HCT116 (cell line): ENCODE results near the gene GRIK1. TPM values are rescaled to one million over a fixed set of nuclear protein-coding genes. Genes with fewer than 3 reads are reported as not detected.

Experiments
- ATAC-seq: fragments of 200-7000 bp; cut with Tn5 transposase; 2 replicates; pipeline ENCODE4 v1.9.1; 2020; ENCODE audit warnings: mild to moderate bottlenecking, moderate library complexity
- BruUV-seq: library from RNA; stranded (reverse); fragments of 400-500 nt; replicated peaks from 2 replicates; lab custom pipeline; 2021; lab: Mats Ljungman, UMichigan
- CTCF ChIA-PET: fragments of 300-600 bp; sonication (Branson Sonifier 250); formaldehyde crosslinking; loops from one replicate; lab custom pipeline; 2021; ENCODE audit warnings: antibody characterized with exemption; lab: Charles Lee
- POLR2A ChIA-PET: fragments of 300-600, 350-600 bp; sonication (Branson Sonifier 250); formaldehyde crosslinking; loops from one replicate; lab custom pipeline; 2021; ENCODE audit warnings: antibody characterized with exemption; lab: Charles Lee
- RAD21 ChIA-PET, 2 experiments: fragments of 300-600 bp; sonication (Branson Sonifier 250); formaldehyde crosslinking; loops; one replicate each; lab custom pipeline; 2023; ENCODE audit warnings: low total read pairs in 2 of 2; ENCODE audit not compliant: uncharacterized antibody in 2 of 2, unreplicated experiment in 2 of 2, low non-redundant PET in 1 of 2; lab: Charles Lee
- DNase-seq: peaks from one replicate; pipeline ENCODE4 v3.0.0-alpha.2; 2010; ENCODE audit warnings: low read depth, low spot score
- H2AFZ ChIP-seq: fragments of 200-600 bp; shearing (Covaris generic), sonication (generic); 2 replicates; pipeline ENCODE4 v1.6.1; 2017; ENCODE audit warnings: low read depth, mixed run types, mixed read lengths, antibody characterized with exemption, low read length; ENCODE audit not compliant: poor library complexity, severe bottlenecking
- H3K27ac ChIP-seq: 2 replicates; pipeline ENCODE4 v1.5.1; 2012; ENCODE audit warnings: low read depth, low read length
- H3K27me3 ChIP-seq: fragments of 200-600 bp; sonication (generic); 2 replicates; pipeline ENCODE4 v1.6.1; 2016; ENCODE audit warnings: mixed run types, low read length, mixed read lengths; ENCODE audit not compliant: insufficient read depth
- H3K36me3 ChIP-seq, 2 experiments: fragments of 200-500 bp in 1 of 2; fragments of 200-600 bp in 1 of 2; sonication (Bioruptor generic) in 1 of 2; sonication (generic) in 1 of 2; 2 replicates each; pipeline versions ENCODE4 v1.5.1 to v1.6.1; 2014 to 2016; ENCODE audit warnings: low read length in 2 of 2, inconsistent platforms in 1 of 2, mixed read lengths in 1 of 2, mixed run types in 1 of 2; ENCODE audit not compliant: insufficient read depth in 2 of 2, control insufficient read depth in 1 of 2
- H3K4me1 ChIP-seq, 2 experiments: fragments of 200-600 bp in 1 of 2; sonication (generic) in 1 of 2; 2 replicates each; pipeline versions ENCODE4 v1.5.1 to v1.6.1; 2012 to 2017; ENCODE audit warnings: low read length in 2 of 2, inconsistent platforms in 1 of 2, mild to moderate bottlenecking in 1 of 2, mixed read lengths in 1 of 2, mixed run types in 1 of 2, moderate library complexity in 1 of 2; ENCODE audit not compliant: insufficient read depth in 2 of 2, control insufficient read depth in 1 of 2
- H3K4me2 ChIP-seq: fragments of 200-600 bp; sonication (generic); 2 replicates; pipeline ENCODE4 v1.6.1; 2017; ENCODE audit warnings: mixed run types, low read length, mixed read lengths
- H3K4me3 ChIP-seq, 2 experiments: fragments of 200-600 bp in 1 of 2; sonication (generic) in 1 of 2; replicated peaks in 1 of 2; 2 replicates each; pipeline ENCODE4 v1.5.1; 2011 to 2016; ENCODE audit warnings: low read length in 2 of 2, control low read depth in 1 of 2, low read depth in 1 of 2, mild to moderate bottlenecking in 1 of 2, mixed read lengths in 1 of 2, mixed run types in 1 of 2
- H3K79me2 ChIP-seq: fragments of 200-600 bp; sonication (generic); 2 replicates; pipeline ENCODE4 v1.6.1; 2017; ENCODE audit warnings: mild to moderate bottlenecking, mixed run types, low read length, moderate library complexity, mixed read lengths; ENCODE audit not compliant: insufficient read depth
- H3K9ac ChIP-seq: fragments of 200-600 bp; sonication (generic); 2 replicates; pipeline ENCODE4 v1.6.1; 2016; ENCODE audit warnings: low read length, mixed read lengths
- H3K9me2 ChIP-seq: fragments of 200-600 bp; sonication (generic), shearing (Covaris generic); 2 replicates; pipeline ENCODE4 v1.6.1; 2017; ENCODE audit warnings: mixed run types, mild to moderate bottlenecking, moderate library complexity; ENCODE audit not compliant: insufficient read depth
- H3K9me3 ChIP-seq, 2 experiments: fragments of 200-500 bp in 1 of 2; fragments of 200-600 bp in 1 of 2; sonication (Bioruptor generic) in 1 of 2; sonication (generic) in 1 of 2; 2 replicates each; pipeline ENCODE4 v1.6.1; 2014 to 2017; ENCODE audit warnings: low read length in 2 of 2, mixed read lengths in 2 of 2, inconsistent platforms in 1 of 2, low read depth in 1 of 2, mild to moderate bottlenecking in 1 of 2, mixed run types in 1 of 2, moderate library complexity in 1 of 2; ENCODE audit not compliant: control insufficient read depth in 1 of 2, insufficient read depth in 1 of 2
- H4K20me1 ChIP-seq: fragments of 200-600 bp; sonication (generic), shearing (Covaris generic); 2 replicates; pipeline ENCODE4 v1.6.1; 2017; ENCODE audit warnings: mixed run types, mild to moderate bottlenecking, moderate library complexity; ENCODE audit not compliant: insufficient read depth
- CBX3 ChIP-seq: IDR thresholded peaks from 2 replicates; pipeline ENCODE4 v1.6.1; 2012; ENCODE audit warnings: low read depth
- CEBPB ChIP-seq: IDR thresholded peaks from 2 replicates; pipeline ENCODE4 v1.6.1; 2012; ENCODE audit warnings: low read depth
- EZH2 ChIP-seq: fragments of 200-600 bp; sonication (generic); IDR thresholded peaks from 2 replicates; pipeline ENCODE4 v1.6.1; 2017; ENCODE audit warnings: antibody characterized with exemption, mixed run types
- FOSL1 ChIP-seq: IDR thresholded peaks from 2 replicates; pipeline ENCODE4 v1.6.1; 2012; ENCODE audit warnings: low read depth
- POLR2AphosphoS5 ChIP-seq: IDR thresholded peaks from 2 replicates; pipeline ENCODE4 v1.6.1; 2011; ENCODE audit warnings: mild to moderate bottlenecking, low read depth, low read length, moderate library complexity
- RAD21 ChIP-seq: IDR thresholded peaks from 2 replicates; pipeline ENCODE4 v1.6.1; 2012; ENCODE audit warnings: low read depth, mild to moderate bottlenecking
- SP1 ChIP-seq: IDR thresholded peaks from 2 replicates; pipeline ENCODE4 v1.6.1; 2012; ENCODE audit warnings: low read depth
- SRF ChIP-seq: IDR thresholded peaks from 2 replicates; pipeline ENCODE4 v1.6.1; 2012; ENCODE audit warnings: low read depth
- YY1 ChIP-seq: IDR thresholded peaks from 2 replicates; pipeline ENCODE4 v1.6.1; 2011; ENCODE audit warnings: low read length, low read depth, moderate library complexity, mild to moderate bottlenecking; ENCODE audit not compliant: insufficient replicate concordance; ENCODE audit errors: extremely low read depth
- ZFX ChIP-seq: fragments of 450-650 bp; IDR thresholded peaks from 2 replicates; pipeline ENCODE4 v1.6.1; 2017
- intact Hi-C: fragments of 100-400 bp; cut with micrococcal nuclease; formaldehyde crosslinking; loops from 2 replicates; pipeline ENCODE4 v1.10.0; 2022
- total RNA-seq: library from RNA; stranded (reverse); gene quantifications from one replicate; pipeline ENCODE4 v1.2.1, GENCODE V29; 2021; ENCODE audit not compliant: unreplicated experiment
- TF ChIP-seq, protein P1 (sequence below): IDR thresholded peaks from 2 replicates; pipeline ENCODE4 v1.6.1; 2012; ENCODE audit warnings: low read depth
- TF ChIP-seq, protein P2 (sequence below): IDR thresholded peaks from 2 replicates; pipeline ENCODE4 v1.6.1; 2011; ENCODE audit warnings: mild to moderate bottlenecking, low read length, moderate library complexity; ENCODE audit not compliant: insufficient replicate concordance; ENCODE audit errors: extremely low read depth

Gene GRIK1
- total RNA-seq, 1 experiment from 2014 or later = not detected

DNA sequence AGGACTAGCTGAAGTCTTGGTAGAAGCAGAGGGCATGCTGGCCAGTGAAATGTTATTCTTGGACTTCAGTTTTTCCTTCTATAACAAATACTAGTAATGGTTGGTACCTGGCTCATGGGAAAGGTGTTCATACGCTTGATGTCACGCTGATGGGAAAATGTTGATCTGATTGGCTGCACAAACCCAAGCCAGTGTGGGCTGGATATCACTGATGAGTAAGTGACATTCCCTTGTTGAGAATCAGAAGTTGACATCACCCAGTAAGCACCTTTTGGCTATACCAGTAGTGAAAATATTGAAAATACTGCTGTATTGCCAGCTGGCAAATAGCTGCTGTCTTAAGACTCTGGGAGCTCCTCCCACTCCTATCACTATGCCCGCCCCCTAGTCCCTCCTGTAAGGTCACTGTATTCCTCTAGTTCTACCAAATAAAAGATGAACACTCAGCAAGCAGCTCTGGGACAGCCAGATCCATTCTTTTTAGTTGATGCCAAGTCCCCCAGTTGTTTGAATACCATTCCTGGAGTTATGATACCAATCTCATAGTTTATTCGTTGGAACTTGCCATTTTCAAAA is 168.2 kb downstream of the GRIK1 start (continued):
- TF ChIP-seq, protein P1, sequence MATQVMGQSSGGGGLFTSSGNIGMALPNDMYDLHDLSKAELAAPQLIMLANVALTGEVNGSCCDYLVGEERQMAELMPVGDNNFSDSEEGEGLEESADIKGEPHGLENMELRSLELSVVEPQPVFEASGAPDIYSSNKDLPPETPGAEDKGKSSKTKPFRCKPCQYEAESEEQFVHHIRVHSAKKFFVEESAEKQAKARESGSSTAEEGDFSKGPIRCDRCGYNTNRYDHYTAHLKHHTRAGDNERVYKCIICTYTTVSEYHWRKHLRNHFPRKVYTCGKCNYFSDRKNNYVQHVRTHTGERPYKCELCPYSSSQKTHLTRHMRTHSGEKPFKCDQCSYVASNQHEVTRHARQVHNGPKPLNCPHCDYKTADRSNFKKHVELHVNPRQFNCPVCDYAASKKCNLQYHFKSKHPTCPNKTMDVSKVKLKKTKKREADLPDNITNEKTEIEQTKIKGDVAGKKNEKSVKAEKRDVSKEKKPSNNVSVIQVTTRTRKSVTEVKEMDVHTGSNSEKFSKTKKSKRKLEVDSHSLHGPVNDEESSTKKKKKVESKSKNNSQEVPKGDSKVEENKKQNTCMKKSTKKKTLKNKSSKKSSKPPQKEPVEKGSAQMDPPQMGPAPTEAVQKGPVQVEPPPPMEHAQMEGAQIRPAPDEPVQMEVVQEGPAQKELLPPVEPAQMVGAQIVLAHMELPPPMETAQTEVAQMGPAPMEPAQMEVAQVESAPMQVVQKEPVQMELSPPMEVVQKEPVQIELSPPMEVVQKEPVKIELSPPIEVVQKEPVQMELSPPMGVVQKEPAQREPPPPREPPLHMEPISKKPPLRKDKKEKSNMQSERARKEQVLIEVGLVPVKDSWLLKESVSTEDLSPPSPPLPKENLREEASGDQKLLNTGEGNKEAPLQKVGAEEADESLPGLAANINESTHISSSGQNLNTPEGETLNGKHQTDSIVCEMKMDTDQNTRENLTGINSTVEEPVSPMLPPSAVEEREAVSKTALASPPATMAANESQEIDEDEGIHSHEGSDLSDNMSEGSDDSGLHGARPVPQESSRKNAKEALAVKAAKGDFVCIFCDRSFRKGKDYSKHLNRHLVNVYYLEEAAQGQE = no peak
- no peak for TF ChIP-seq POLR2AphosphoS5
- no peak for TF ChIP-seq FOSL1
- no peak for TF ChIP-seq CEBPB
- TF ChIP-seq SP1 = no peak

DNA sequence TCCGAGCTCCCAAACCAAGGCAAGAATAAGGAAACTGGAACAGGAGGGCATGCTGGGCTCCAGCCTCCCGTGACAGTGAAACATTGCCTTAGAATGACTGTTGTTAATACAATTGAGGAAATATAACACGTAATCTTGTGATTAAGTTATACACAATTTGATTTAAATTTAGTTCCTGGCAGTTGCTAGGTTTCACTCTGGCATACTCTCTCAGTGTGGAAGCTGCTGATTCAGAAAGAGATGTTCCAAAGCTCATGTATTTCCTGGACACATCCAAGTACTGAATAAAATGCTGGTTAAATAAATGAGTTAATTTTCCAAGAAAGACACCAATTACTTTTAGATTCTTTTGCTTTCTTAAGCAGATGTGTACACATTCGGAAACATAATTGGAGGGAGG is 176.1 kb downstream of the GRIK1 start:
- DNase-seq = no peak
- Histone ChIP-seq H3K9me2 (no peaks in the 10 kb centered on the region), H3K36me3 (no peaks in the 10 kb centered on the region), H2AFZ (no peak overlapping the region), H3K4me3 (no peak overlapping the region), H4K20me1 (no peaks in the 10 kb centered on the region), H3K4me1 (no peaks in the 10 kb centered on the region), H3K4me2 (no peak overlapping the region), H3K9me3 (peaks cover 9 to 30% of the 10 kb centered on the region in 2 experiments; a peak in 2 of 4 replicates), H3K27me3 (no peaks in the 10 kb centered on the region), H3K79me2 (no peaks in the 10 kb centered on the region), H3K27ac (no peak overlapping the region), H3K9ac (no peak overlapping the region)
- intact Hi-C loops = no loop called here
- POLR2A ChIA-PET = no interaction called here
- BruUV-seq = no TSS peak
- CTCF ChIA-PET = no interaction called here
- RAD21 ChIA-PET = no interaction called here
- no peak for ATAC-seq
- TF ChIP-seq ZFX = no peak
- TF ChIP-seq YY1 = no peak
- TF ChIP-seq EZH2 = no peak
- TF ChIP-seq RAD21 = no peak
- no peak for TF ChIP-seq CBX3
- TF ChIP-seq, protein P2, sequence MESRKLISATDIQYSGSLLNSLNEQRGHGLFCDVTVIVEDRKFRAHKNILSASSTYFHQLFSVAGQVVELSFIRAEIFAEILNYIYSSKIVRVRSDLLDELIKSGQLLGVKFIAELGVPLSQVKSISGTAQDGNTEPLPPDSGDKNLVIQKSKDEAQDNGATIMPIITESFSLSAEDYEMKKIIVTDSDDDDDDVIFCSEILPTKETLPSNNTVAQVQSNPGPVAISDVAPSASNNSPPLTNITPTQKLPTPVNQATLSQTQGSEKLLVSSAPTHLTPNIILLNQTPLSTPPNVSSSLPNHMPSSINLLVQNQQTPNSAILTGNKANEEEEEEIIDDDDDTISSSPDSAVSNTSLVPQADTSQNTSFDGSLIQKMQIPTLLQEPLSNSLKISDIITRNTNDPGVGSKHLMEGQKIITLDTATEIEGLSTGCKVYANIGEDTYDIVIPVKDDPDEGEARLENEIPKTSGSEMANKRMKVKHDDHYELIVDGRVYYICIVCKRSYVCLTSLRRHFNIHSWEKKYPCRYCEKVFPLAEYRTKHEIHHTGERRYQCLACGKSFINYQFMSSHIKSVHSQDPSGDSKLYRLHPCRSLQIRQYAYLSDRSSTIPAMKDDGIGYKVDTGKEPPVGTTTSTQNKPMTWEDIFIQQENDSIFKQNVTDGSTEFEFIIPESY = no peak
- TF ChIP-seq SP1 = no peak
- no peak for TF ChIP-seq SRF
- TF ChIP-seq, all 23 proteins: peak for 0
